Measurements from ENCODE around the gene NMRK2.
"Not testable (repeated sequence)": the region's sequence is repeated elsewhere in the genome, so short reads cannot be mapped to it uniquely, and the experiment has no call there.

Gene NMRK2

GRCh38 chr19:3932931-3933810, at the start of gene NMRK2:
Gene NMRK2 (plus strand): TSS chr19:3933069. CDS start chr19:3933672, 603 bp downstream.
- H3K36me3 Mint-ChIP-seq (ENCODE audit: low read depth): no peaks in the 10 kb centered on the region
- H3K9me3 Mint-ChIP-seq: no peaks in the 10 kb centered on the region
- H3K4me3 Mint-ChIP-seq: peak within 1 kb of the TSS; percentile 46 to 70 (median 62)
- H3K27ac Mint-ChIP-seq: no peak within 1 kb of the TSS
- peaks cover 41% of the 10 kb centered on the region for H3K27me3 Mint-ChIP-seq (ENCODE audit: low read depth)
- H3K4me1 Mint-ChIP-seq: no peaks in the 10 kb centered on the region
- TF ChIP-seq CTCF (IDR thresholded peaks at IDR 0.05; ENCODE audit: unreplicated experiment in 3 of 3): no peak

- no peaks in the 10 kb centered on the region for H3K9me3 Mint-ChIP-seq
- no peaks in the 10 kb centered on the region for H3K36me3 Mint-ChIP-seq (ENCODE audit: low read depth)
- H3K4me1 Mint-ChIP-seq: no peaks in the 10 kb centered on the region
- H3K4me3 Mint-ChIP-seq: no peak overlapping the region
- no peak overlapping the region for H3K27ac Mint-ChIP-seq
- TF ChIP-seq CTCF (IDR thresholded peaks at IDR 0.05; ENCODE audit: unreplicated experiment in 3 of 3): no peak
- H3K27me3 Mint-ChIP-seq (ENCODE audit: low read depth): peaks cover 22% of the 10 kb centered on the region
These were observed 42.3 kb upstream of the NMRK2 start for GRCh38 chr19:3890591-3890990.

- Mint-ChIP-seq H3K9me3 (no peaks in the 10 kb centered on the region), H3K36me3 (ENCODE audit: low read depth) (no peaks in the 10 kb centered on the region), H3K4me1 (no peaks in the 10 kb centered on the region), H3K27ac (no peak overlapping the region), H3K27me3 (ENCODE audit: low read depth) (peaks cover 15% of the 10 kb centered on the region), H3K4me3 (no peak overlapping the region)
- TF ChIP-seq CTCF (IDR thresholded peaks at IDR 0.05; ENCODE audit: unreplicated experiment in 3 of 3): no peak
These were observed 39.2 kb upstream of the NMRK2 start for GRCh38 chr19:3893509-3894179.

- not testable (repeated sequence) for H3K36me3 Mint-ChIP-seq (ENCODE audit: low read depth); H3K4me1 Mint-ChIP-seq; H3K4me3 Mint-ChIP-seq; H3K9me3 Mint-ChIP-seq; H3K27ac Mint-ChIP-seq
- peaks cover 17% of the 10 kb centered on the region for H3K27me3 Mint-ChIP-seq (ENCODE audit: low read depth)
These were observed 37.9 kb upstream of the NMRK2 start for GRCh38 chr19:3894959-3895358.

- Mint-ChIP-seq H3K9me3 (peaks cover 3% of the 10 kb centered on the region), H3K4me3 (no peak overlapping the region), H3K4me1 (no peaks in the 10 kb centered on the region), H3K27me3 (ENCODE audit: low read depth) (peaks cover 22% of the 10 kb centered on the region), H3K27ac (no peak overlapping the region), H3K36me3 (ENCODE audit: low read depth) (no peaks in the 10 kb centered on the region)
- TF ChIP-seq CTCF (IDR thresholded peaks at IDR 0.05; ENCODE audit: unreplicated experiment in 3 of 3): no peak
These were observed 37.1 kb upstream of the NMRK2 start for GRCh38 chr19:3895788-3896187.

- TF ChIP-seq CTCF (IDR thresholded peaks at IDR 0.05; ENCODE audit: unreplicated experiment in 3 of 3): no peak
- Mint-ChIP-seq H3K4me1 (no peaks in the 10 kb centered on the region), H3K27me3 (ENCODE audit: low read depth) (peaks cover 15% of the 10 kb centered on the region), H3K4me3 (no peak overlapping the region), H3K36me3 (ENCODE audit: low read depth) (no peaks in the 10 kb centered on the region), H3K9me3 (peaks cover 3% of the 10 kb centered on the region), H3K27ac (no peak overlapping the region)
These were observed 34.9 kb upstream of the NMRK2 start for GRCh38 chr19:3897936-3898335.

Data from nephron (organoid).